ENCODE measurements around the gene LCT. TPM values are rescaled to one million over a fixed set of nuclear protein-coding genes. Genes with fewer than 3 reads are reported as not detected.
A peak's percentile ranks its signal among the peaks of the same experiment; 100 is the strongest.

Gene LCT
- total and polyA plus RNA-seq, 9 of the 15 experiments (the other 6 are each of a cell fraction or from before 2014, with no cell fraction given) = 0.01 to 0.04 (median 0.03) TPM; not detected in 4

DNA sequence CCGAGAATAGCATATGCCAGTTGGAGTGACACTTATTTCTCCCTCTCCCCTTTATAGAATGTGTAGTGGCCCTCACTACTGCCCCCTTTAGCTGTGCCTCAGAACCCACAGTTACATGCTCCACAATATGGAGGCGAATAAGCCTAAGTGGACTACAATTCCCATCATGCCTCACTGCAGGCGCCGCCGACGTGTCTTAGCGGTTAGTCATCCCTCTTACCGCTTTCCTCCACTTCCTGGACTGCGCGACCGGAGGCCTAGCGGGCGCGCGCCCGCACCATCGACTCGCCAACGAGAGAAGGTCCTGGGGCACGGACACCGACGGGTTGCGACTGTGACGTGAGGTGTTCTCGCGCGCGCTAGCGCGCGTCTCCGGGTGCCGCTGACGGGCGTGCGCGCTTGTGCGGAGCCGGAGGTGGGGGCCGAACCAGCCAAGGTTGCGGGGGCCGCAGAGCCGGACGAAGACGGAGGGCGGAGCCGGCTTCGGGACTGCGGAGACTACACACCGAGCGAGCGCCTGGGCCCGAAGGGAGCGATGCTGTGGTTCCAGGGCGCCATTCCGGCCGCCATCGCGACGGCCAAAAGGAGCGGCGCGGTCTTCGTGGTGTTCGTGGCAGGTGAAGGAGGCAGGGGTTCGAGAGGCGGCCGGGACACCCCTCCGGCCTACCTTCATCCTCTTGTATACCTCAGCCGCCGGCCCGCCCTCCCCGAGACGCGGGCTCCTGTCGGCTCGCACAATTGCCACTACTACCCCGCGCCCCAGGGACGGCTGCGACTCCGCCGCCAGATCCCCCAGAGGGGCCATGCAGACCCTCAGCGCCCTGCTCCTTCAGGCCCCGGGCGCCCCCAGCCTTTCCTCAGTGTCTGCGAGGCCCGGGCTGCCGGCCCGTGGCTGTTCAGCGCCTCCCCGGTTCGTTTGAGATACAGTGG is 95.3 kb downstream of the LCT start, which contains the start of gene UBXN4 (continued):
- TF ChIP-seq, protein P1, sequence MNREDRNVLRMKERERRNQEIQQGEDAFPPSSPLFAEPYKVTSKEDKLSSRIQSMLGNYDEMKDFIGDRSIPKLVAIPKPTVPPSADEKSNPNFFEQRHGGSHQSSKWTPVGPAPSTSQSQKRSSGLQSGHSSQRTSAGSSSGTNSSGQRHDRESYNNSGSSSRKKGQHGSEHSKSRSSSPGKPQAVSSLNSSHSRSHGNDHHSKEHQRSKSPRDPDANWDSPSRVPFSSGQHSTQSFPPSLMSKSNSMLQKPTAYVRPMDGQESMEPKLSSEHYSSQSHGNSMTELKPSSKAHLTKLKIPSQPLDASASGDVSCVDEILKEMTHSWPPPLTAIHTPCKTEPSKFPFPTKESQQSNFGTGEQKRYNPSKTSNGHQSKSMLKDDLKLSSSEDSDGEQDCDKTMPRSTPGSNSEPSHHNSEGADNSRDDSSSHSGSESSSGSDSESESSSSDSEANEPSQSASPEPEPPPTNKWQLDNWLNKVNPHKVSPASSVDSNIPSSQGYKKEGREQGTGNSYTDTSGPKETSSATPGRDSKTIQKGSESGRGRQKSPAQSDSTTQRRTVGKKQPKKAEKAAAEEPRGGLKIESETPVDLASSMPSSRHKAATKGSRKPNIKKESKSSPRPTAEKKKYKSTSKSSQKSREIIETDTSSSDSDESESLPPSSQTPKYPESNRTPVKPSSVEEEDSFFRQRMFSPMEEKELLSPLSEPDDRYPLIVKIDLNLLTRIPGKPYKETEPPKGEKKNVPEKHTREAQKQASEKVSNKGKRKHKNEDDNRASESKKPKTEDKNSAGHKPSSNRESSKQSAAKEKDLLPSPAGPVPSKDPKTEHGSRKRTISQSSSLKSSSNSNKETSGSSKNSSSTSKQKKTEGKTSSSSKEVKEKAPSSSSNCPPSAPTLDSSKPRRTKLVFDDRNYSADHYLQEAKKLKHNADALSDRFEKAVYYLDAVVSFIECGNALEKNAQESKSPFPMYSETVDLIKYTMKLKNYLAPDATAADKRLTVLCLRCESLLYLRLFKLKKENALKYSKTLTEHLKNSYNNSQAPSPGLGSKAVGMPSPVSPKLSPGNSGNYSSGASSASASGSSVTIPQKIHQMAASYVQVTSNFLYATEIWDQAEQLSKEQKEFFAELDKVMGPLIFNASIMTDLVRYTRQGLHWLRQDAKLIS (CRISPR knock-in tag; IDR thresholded peaks at IDR 0.05) = peak; percentile 79; the same call in 1 of the 2 replicates
- TF ChIP-seq FOS (IDR thresholded peaks at IDR 0.05; ENCODE audit: extremely low read depth, insufficient read length) = peak; percentile 39
- no peak for TF ChIP-seq ZNF23 (CRISPR knock-in tag; IDR thresholded peaks at IDR 0.05)
- TF ChIP-seq, protein P2, sequence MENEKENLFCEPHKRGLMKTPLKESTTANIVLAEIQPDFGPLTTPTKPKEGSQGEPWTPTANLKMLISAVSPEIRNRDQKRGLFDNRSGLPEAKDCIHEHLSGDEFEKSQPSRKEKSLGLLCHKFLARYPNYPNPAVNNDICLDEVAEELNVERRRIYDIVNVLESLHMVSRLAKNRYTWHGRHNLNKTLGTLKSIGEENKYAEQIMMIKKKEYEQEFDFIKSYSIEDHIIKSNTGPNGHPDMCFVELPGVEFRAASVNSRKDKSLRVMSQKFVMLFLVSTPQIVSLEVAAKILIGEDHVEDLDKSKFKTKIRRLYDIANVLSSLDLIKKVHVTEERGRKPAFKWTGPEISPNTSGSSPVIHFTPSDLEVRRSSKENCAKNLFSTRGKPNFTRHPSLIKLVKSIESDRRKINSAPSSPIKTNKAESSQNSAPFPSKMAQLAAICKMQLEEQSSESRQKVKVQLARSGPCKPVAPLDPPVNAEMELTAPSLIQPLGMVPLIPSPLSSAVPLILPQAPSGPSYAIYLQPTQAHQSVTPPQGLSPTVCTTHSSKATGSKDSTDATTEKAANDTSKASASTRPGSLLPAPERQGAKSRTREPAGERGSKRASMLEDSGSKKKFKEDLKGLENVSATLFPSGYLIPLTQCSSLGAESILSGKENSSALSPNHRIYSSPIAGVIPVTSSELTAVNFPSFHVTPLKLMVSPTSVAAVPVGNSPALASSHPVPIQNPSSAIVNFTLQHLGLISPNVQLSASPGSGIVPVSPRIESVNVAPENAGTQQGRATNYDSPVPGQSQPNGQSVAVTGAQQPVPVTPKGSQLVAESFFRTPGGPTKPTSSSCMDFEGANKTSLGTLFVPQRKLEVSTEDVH (IDR thresholded peaks at IDR 0.05; ENCODE audit: low read depth, partially characterized antibody) = peak; percentile 82
- no peak for TF ChIP-seq TRIM28 (IDR thresholded peaks at IDR 0.05)
- TF ChIP-seq, protein P3, sequence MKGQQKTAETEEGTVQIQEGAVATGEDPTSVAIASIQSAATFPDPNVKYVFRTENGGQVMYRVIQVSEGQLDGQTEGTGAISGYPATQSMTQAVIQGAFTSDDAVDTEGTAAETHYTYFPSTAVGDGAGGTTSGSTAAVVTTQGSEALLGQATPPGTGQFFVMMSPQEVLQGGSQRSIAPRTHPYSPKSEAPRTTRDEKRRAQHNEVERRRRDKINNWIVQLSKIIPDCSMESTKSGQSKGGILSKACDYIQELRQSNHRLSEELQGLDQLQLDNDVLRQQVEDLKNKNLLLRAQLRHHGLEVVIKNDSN (CRISPR knock-in tag; IDR thresholded peaks at IDR 0.05) = peak; percentile 34; the same call in 1 of the 2 replicates
- no peak for TF ChIP-seq NR4A1 (CRISPR knock-in tag; IDR thresholded peaks at IDR 0.05)
- no peak for TF ChIP-seq NR4A1 (tag; IDR thresholded peaks at IDR 0.05)
- peak; percentile 91 for TF ChIP-seq ELF2 (CRISPR knock-in tag; IDR thresholded peaks at IDR 0.05)
- 0 out of 2 replicates have a peak, but pooled peaks have one; percentile 13 for TF ChIP-seq ZSCAN32 (CRISPR knock-in tag; IDR thresholded peaks at IDR 0.05)
- TF ChIP-seq, protein P4, sequence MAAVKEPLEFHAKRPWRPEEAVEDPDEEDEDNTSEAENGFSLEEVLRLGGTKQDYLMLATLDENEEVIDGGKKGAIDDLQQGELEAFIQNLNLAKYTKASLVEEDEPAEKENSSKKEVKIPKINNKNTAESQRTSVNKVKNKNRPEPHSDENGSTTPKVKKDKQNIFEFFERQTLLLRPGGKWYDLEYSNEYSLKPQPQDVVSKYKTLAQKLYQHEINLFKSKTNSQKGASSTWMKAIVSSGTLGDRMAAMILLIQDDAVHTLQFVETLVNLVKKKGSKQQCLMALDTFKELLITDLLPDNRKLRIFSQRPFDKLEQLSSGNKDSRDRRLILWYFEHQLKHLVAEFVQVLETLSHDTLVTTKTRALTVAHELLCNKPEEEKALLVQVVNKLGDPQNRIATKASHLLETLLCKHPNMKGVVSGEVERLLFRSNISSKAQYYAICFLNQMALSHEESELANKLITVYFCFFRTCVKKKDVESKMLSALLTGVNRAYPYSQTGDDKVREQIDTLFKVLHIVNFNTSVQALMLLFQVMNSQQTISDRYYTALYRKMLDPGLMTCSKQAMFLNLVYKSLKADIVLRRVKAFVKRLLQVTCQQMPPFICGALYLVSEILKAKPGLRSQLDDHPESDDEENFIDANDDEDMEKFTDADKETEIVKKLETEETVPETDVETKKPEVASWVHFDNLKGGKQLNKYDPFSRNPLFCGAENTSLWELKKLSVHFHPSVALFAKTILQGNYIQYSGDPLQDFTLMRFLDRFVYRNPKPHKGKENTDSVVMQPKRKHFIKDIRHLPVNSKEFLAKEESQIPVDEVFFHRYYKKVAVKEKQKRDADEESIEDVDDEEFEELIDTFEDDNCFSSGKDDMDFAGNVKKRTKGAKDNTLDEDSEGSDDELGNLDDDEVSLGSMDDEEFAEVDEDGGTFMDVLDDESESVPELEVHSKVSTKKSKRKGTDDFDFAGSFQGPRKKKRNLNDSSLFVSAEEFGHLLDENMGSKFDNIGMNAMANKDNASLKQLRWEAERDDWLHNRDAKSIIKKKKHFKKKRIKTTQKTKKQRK (IDR thresholded peaks at IDR 0.05; ENCODE audit: borderline replicate concordance, low read depth, low read length) = no peak
- TF ChIP-seq MXI1 (IDR thresholded peaks at IDR 0.05; ENCODE audit: low read depth, low read length) = no peak
- no peak for TF ChIP-seq KHSRP (IDR thresholded peaks at IDR 0.05)
- no peak for TF ChIP-seq SAFB2 (IDR thresholded peaks at IDR 0.05; ENCODE audit: borderline replicate concordance, low read depth, low read length, severe bottlenecking)

All from K562 (cell line).